ENCODE measurements around the gene MYO7A.

GRCh38 chr11:77173494-77173893 is 45.4 kb downstream of the MYO7A start:
- no peak for TF ChIP-seq BACH1 (IDR thresholded peaks at IDR 0.05; ENCODE audit: low read length)
- no peak for TF ChIP-seq SUZ12 (IDR thresholded peaks at IDR 0.05; ENCODE audit: low read length)
- no peak for TF ChIP-seq POLR2A (IDR thresholded peaks at IDR 0.05; ENCODE audit: control extremely low read depth in 1 of 2, low read depth in 2 of 2, low read length in 2 of 2)
- no peak for TF ChIP-seq RAD21 (IDR thresholded peaks at IDR 0.05 in 1 of 2, conservative IDR thresholded peaks at IDR 0.05 in 1 of 2; ENCODE audit: low read depth in 2 of 2, low read length in 2 of 2)
